Astrocyte of the spinal cord (primary cell): Measurements from ENCODE around the gene CELSR1.

ENCODE experiments used
- DNase-seq: peaks from one replicate; pipeline ENCODE4 v3.0.0; 2011; ENCODE audit warnings: low read depth, low spot score
- H3K4me3 ChIP-seq: 2 replicates; pipeline ENCODE4 v1.5.1; 2011; ENCODE audit warnings: low read depth, mild to moderate bottlenecking, low read length, moderate library complexity
- CTCF ChIP-seq: IDR thresholded peaks from 2 replicates; pipeline ENCODE4 v1.5.1; 2012; ENCODE audit warnings: low read depth, mild to moderate bottlenecking, low read length, inconsistent platforms
- in situ Hi-C: cut with HindIII; loops from 2 replicates; pipeline ENCODE4 v1.10.0; 2017; ENCODE audit warnings: low sequenced_read_pairs

The CELSR1 gene

DNA sequence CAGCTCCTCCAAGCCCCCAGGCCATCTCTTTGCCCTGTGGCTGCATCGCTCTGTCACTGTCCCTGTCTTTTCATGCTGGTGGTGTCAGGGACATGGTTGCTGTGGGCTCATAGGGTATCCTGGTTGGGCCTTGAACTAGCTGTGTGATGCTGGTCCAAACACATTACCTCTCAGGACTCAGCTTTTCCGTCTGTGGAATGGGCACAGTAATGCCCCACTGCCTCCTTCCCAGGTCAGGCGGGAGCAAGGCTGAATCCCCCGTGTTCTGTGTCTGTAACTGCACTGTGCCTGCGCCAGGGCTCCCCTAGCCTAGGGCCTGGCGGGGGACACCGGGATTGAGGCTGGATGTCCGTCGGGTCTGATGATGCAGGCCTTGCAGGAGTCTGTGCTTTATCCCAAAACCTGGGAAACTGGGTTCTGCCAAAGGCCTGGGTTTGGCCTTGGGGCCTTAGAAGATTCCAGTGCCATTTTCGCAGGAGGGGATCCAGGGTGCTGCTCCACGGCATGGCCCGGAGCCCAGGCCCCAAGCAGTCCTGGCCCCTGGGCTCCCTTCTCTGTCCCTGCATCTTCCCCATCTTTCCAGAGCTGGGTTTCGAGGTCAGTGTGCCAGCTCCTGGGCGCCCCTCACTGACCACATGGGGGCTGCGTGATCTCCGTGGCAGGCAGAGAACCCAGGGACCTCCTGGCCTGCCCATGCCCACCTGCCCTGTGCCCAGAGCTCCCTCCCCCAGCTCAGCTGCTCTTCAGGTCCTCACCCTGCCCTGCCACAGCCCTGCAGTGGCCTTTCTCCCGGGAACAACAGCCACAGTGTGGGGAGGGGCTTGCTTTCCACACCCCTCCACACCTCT is 32.7 kb upstream of the CELSR1 start:
- DNase-seq: no peak
- no peak overlapping the region for H3K4me3 ChIP-seq
- no peak for TF ChIP-seq CTCF
- in situ Hi-C loops: no loop called here

DNA sequence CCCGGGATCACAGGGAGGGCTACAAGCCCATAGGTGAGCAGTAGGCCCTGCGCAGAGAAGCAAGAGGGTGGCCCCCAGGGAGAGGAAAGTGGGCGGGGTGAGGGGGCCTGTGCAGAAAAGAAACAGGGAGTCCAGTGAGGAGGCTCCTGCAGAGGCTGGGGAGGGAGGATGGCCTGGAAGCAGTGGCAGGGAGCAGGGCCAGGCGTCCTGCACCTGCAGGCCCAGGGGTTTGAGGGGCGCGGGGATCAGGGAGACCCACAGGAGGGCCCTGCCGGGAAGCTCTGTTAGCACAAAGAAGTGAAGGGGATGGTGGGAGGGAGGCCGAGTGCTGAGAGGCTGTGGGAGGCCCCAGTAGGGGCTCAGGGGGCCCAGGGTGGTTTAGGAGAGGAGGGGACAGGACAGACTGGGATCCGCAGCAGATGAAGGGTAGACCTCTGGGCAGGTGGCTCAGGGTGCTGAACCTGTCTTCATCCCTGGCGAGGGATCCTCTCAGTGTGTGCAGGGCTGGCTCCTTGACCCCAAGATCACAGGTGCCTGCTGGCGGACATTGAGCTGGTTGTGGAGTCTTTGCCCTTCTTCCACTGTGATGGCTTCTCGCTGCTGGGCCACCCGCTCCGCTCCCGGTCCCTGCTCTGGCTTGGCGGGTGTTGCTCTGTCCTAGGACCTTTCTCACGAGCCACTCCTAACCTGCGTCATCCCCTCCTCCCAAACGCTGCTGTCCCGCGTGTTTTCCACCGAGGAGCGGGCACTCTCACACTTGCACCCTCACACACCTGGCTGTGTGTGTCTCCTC is 31.8 kb upstream of the CELSR1 start:
- DNase-seq: no peak
- no peak overlapping the region for H3K4me3 ChIP-seq
- in situ Hi-C loops: no loop called here
- TF ChIP-seq CTCF: no peak

DNA sequence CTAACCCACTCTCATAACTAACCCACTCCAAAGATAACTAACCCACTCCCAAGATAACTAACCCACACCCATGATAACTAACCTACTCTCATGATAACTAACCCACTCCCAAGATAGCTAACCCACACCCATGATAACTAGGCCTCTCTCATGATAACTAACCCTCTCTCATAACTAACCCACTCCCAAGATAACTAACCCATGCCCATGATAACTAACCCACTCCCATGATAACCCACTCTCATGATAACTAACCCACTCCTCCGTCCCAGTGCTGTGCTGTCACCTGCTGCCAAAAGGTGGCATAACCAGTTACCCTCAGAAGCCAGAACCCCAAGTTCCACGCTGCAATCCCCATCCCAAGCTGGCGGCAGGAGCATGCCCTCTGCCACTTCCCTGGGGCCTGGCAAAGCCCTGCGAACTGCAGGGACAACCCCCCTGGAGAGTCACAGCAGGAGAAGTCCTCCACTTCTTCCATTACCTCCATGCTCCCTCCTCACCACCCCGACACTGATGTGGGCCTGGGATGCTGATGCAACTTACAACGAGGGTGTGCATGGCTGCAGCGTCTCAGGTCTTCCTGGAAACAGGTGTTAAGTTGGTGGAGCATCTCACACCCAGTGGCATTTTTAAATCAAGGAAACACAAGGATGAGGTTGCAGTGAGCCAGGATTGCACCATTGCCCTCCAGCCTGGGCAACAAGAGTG is 30.8 kb upstream of the CELSR1 start:
- no peak overlapping the region for H3K4me3 ChIP-seq
- TF ChIP-seq CTCF: no peak
- in situ Hi-C loops: no loop called here
- no peak for DNase-seq

GRCh38 chr22:46567471-46567870 is 30.1 kb upstream of the CELSR1 start:
- TF ChIP-seq CTCF: no peak
- no peak for DNase-seq
- in situ Hi-C loops: no loop called here
- no peak overlapping the region for H3K4me3 ChIP-seq

DNA sequence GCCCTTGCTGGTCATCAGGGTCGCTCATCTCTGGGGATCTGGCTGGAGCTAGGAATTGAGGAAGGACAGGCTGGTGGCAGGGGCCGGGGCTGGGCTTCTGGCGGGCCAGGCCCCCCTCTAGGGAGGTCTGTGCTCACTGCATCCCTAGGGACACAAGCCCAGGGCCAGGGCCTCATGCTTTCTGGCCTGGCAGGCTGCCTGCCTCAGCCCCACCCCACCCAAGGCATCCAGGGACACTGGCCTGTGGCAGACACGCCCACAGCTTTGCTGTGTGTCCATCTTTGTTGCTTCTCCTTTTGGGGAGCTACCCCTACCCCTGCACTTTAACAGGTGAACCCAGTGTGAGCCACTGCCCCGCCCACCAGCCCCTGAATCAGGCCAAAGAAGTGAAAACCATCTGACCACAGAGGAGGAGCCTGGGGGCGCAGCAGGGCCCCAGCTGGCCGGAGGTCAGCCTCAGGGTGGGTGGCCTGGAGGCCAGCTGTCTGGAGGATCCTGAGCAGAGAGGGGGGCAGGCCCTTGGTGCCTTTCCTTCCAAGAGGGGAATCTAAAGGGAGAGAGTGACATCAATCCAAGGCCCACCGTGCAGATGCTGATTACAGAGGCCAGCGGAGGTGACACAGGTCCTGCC is 26.8 kb upstream of the CELSR1 start:
- H3K4me3 ChIP-seq: no peak overlapping the region
- in situ Hi-C loops: no loop called here
- TF ChIP-seq CTCF: no peak
- DNase-seq: no peak
